Measurements from ENCODE around the gene DRG2.
A peak's percentile ranks its signal among the peaks of the same experiment; 100 is the strongest.

The DRG2 gene

DNA sequence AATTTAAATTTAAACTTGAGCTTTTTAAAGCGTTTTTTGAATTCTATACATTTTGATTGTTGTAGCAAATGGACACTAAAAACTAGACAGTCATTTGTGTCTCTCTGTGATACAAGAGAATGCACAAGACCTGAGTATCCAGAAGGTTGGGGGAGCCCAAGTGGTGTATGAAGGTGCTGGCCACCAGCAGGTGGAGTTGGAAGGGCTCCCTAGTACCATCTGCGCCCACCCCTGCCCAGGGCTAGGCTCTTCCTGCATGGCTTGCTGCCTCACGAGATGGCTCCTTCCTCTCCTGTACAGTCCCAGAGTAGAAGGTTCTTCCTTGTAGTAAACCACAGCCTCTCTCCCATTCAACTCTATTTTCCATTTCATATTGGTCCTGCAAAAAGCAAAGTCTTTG, 31.5 kb upstream of the DRG2 start:
- Histone ChIP-seq H3K27me3 (ENCODE audit: insufficient read depth, poor library complexity, severe bottlenecking) (no peaks in the 10 kb centered on the region), H3K27ac (replicated peaks) (peak overlapping the region; percentile 45), H3K4me3 (replicated peaks; ENCODE audit: insufficient read depth, low read length) (no peak overlapping the region)
- no peak for DNase-seq (ENCODE audit: low read depth in 1 of 2, low spot score in 1 of 2)
- TF ChIP-seq, protein P1, sequence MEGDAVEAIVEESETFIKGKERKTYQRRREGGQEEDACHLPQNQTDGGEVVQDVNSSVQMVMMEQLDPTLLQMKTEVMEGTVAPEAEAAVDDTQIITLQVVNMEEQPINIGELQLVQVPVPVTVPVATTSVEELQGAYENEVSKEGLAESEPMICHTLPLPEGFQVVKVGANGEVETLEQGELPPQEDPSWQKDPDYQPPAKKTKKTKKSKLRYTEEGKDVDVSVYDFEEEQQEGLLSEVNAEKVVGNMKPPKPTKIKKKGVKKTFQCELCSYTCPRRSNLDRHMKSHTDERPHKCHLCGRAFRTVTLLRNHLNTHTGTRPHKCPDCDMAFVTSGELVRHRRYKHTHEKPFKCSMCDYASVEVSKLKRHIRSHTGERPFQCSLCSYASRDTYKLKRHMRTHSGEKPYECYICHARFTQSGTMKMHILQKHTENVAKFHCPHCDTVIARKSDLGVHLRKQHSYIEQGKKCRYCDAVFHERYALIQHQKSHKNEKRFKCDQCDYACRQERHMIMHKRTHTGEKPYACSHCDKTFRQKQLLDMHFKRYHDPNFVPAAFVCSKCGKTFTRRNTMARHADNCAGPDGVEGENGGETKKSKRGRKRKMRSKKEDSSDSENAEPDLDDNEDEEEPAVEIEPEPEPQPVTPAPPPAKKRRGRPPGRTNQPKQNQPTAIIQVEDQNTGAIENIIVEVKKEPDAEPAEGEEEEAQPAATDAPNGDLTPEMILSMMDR (IDR thresholded peaks at IDR 0.05; ENCODE audit: insufficient read depth, low read length): no peak
- TF ChIP-seq SPI1 (IDR thresholded peaks at IDR 0.05; ENCODE audit: borderline replicate concordance, low read depth): no peak
- no peak for TF ChIP-seq GABPA (IDR thresholded peaks at IDR 0.05; ENCODE audit: low read depth)
- TF ChIP-seq, protein P2, sequence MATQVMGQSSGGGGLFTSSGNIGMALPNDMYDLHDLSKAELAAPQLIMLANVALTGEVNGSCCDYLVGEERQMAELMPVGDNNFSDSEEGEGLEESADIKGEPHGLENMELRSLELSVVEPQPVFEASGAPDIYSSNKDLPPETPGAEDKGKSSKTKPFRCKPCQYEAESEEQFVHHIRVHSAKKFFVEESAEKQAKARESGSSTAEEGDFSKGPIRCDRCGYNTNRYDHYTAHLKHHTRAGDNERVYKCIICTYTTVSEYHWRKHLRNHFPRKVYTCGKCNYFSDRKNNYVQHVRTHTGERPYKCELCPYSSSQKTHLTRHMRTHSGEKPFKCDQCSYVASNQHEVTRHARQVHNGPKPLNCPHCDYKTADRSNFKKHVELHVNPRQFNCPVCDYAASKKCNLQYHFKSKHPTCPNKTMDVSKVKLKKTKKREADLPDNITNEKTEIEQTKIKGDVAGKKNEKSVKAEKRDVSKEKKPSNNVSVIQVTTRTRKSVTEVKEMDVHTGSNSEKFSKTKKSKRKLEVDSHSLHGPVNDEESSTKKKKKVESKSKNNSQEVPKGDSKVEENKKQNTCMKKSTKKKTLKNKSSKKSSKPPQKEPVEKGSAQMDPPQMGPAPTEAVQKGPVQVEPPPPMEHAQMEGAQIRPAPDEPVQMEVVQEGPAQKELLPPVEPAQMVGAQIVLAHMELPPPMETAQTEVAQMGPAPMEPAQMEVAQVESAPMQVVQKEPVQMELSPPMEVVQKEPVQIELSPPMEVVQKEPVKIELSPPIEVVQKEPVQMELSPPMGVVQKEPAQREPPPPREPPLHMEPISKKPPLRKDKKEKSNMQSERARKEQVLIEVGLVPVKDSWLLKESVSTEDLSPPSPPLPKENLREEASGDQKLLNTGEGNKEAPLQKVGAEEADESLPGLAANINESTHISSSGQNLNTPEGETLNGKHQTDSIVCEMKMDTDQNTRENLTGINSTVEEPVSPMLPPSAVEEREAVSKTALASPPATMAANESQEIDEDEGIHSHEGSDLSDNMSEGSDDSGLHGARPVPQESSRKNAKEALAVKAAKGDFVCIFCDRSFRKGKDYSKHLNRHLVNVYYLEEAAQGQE (IDR thresholded peaks at IDR 0.05; ENCODE audit: insufficient replicate concordance, low read depth): no peak
- TF ChIP-seq POLR2AphosphoS5 (IDR thresholded peaks at IDR 0.05; ENCODE audit: low read depth): no peak

DNA sequence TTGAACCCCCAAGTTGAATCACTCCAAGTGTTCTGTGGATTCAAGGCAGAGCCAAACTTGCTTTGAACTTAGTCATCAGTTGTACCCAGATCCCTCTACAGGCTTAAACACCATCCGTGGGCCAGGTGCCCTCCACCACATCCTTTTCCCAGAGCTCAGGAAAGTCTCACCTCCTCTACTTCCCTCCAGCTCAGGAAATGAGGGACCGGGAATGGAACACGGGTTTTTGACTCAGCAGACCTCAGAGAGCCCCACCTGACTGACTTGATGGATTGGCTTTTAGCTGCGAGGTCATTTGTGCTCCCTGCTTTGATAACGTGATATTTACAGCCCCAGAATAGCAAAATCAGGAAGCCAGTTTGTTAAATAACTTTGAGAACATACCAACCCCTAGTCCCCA, 28.5 kb upstream of the DRG2 start:
- no peaks in the 10 kb centered on the region for H3K27me3 ChIP-seq (ENCODE audit: insufficient read depth, poor library complexity, severe bottlenecking)
- no peak overlapping the region for H3K4me3 ChIP-seq (replicated peaks; ENCODE audit: insufficient read depth, low read length)
- no peak for DNase-seq (ENCODE audit: low read depth in 1 of 2, low spot score in 1 of 2)
- TF ChIP-seq SPI1 (IDR thresholded peaks at IDR 0.05; ENCODE audit: borderline replicate concordance, low read depth): no peak
- TF ChIP-seq, protein P2 (IDR thresholded peaks at IDR 0.05; ENCODE audit: insufficient replicate concordance, low read depth): no peak
- TF ChIP-seq POLR2AphosphoS5 (IDR thresholded peaks at IDR 0.05; ENCODE audit: low read depth): no peak
- TF ChIP-seq GABPA (IDR thresholded peaks at IDR 0.05; ENCODE audit: low read depth): no peak
- TF ChIP-seq, protein P1 (IDR thresholded peaks at IDR 0.05; ENCODE audit: insufficient read depth, low read length): no peak
- H3K27ac ChIP-seq (replicated peaks): no peak overlapping the region

DNA sequence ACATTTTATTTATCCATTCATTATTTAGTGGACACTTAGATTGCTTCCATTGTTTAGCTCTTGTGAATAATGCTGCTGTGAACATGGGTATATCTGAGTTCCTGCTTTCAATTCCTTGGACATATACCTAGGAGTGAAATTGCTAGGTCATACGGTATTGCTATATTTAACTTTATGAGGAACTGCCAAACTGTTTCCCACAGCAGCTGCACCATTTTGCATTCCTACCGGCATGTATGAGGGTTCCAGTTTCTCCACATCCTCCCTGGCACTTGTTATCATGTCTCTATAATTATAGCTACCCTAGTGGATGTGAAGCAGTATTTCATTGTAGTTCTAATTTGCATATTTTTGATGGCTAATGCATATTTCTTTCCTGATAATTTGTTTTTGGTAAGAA, 23.7 kb upstream of the DRG2 start:
- TF ChIP-seq SPI1 (IDR thresholded peaks at IDR 0.05; ENCODE audit: borderline replicate concordance, low read depth) (no peak), GABPA (IDR thresholded peaks at IDR 0.05; ENCODE audit: low read depth) (no peak), POLR2AphosphoS5 (IDR thresholded peaks at IDR 0.05; ENCODE audit: low read depth) (no peak)
- TF ChIP-seq, protein P1 (IDR thresholded peaks at IDR 0.05; ENCODE audit: insufficient read depth, low read length): no peak
- TF ChIP-seq, protein P2 (IDR thresholded peaks at IDR 0.05; ENCODE audit: insufficient replicate concordance, low read depth): no peak
- Histone ChIP-seq H3K27ac (replicated peaks) (no peak overlapping the region), H3K27me3 (ENCODE audit: insufficient read depth, poor library complexity, severe bottlenecking) (no peaks in the 10 kb centered on the region), H3K4me3 (replicated peaks; ENCODE audit: insufficient read depth, low read length) (no peak overlapping the region)
- no peak for DNase-seq (ENCODE audit: low read depth in 1 of 2, low spot score in 1 of 2)

Data from HL-60 (cell line).